ENCODE data around the gene SNX13.

SNX13 gene

GRCh38 chr7:17774716-17775288, 165.5 kb downstream of the SNX13 start:
- H3K79me2 ChIP-seq (ENCODE audit: control insufficient read depth, insufficient read depth, low read length, poor library complexity): no peaks in the 10 kb centered on the region
- no peak overlapping the region for H4K12ac ChIP-seq (ENCODE audit: low read depth, low read length)
- H3K14ac ChIP-seq (ENCODE audit: low read length): no peak overlapping the region
- no peaks in the 10 kb centered on the region for H3K36me3 ChIP-seq (ENCODE audit: control insufficient read depth in 1 of 2, insufficient read depth in 2 of 2, low read length in 2 of 2)
- no peak overlapping the region for H2AFZ ChIP-seq (ENCODE audit: insufficient read depth, low read length, poor library complexity)
- H3K9ac ChIP-seq (ENCODE audit: low read length): no peak overlapping the region
- H2BK5ac ChIP-seq (ENCODE audit: low read depth, low read length, poor library complexity): no peak overlapping the region
- WGBS (ENCODE audit: extremely low coverage, insufficient coverage, insufficient read length): no CpG with 5 or more reads among the region's 3 CpGs
- H3K79me1 ChIP-seq (ENCODE audit: low read length): no peaks in the 10 kb centered on the region
- H4K8ac ChIP-seq (ENCODE audit: low read depth, low read length): no peak overlapping the region
- no peaks in the 10 kb centered on the region for H3K4me1 ChIP-seq (ENCODE audit: control insufficient read depth in 1 of 2, insufficient read depth in 2 of 2, low read length in 2 of 2)
- no peak for DNase-seq
- no peaks in the 10 kb centered on the region for H3K9me3 ChIP-seq (ENCODE audit: insufficient read depth, low read depth, low read length)
- H2AK5ac ChIP-seq (ENCODE audit: low read length): no peak overlapping the region
- H3K18ac ChIP-seq (ENCODE audit: low read length): no peak overlapping the region
- H3K4me2 ChIP-seq (ENCODE audit: low read length): no peak overlapping the region
- H2BK12ac ChIP-seq (ENCODE audit: low read length): no peak overlapping the region
- no peaks in the 10 kb centered on the region for H3K27me3 ChIP-seq (ENCODE audit: insufficient read depth, low read length)
- no peak overlapping the region for H4K91ac ChIP-seq (ENCODE audit: low read depth, low read length)
- no peak overlapping the region for H3K4ac ChIP-seq (ENCODE audit: low read depth, low read length)
- no peak overlapping the region for H2BK120ac ChIP-seq (ENCODE audit: insufficient read depth, low read length, poor library complexity)
- H3K23ac ChIP-seq (ENCODE audit: low read length): no peak overlapping the region
- no peak overlapping the region for H3K4me3 ChIP-seq (ENCODE audit: low read depth, low read length)
- H3K27ac ChIP-seq (ENCODE audit: low read depth, low read length): no peak overlapping the region

- Histone ChIP-seq H4K91ac (ENCODE audit: low read depth, low read length) (no peak overlapping the region), H3K79me1 (ENCODE audit: low read length) (no peaks in the 10 kb centered on the region), H3K27ac (ENCODE audit: low read depth, low read length) (no peak overlapping the region), H2BK12ac (ENCODE audit: low read length) (no peak overlapping the region), H3K9ac (ENCODE audit: low read length) (no peak overlapping the region), H2AFZ (ENCODE audit: insufficient read depth, low read length, poor library complexity) (no peak overlapping the region), H2AK5ac (ENCODE audit: low read length) (no peak overlapping the region), H3K36me3 (ENCODE audit: control insufficient read depth in 1 of 2, insufficient read depth in 2 of 2, low read length in 2 of 2) (no peaks in the 10 kb centered on the region), H3K4me3 (ENCODE audit: low read depth, low read length) (no peak overlapping the region), H2BK120ac (ENCODE audit: insufficient read depth, low read length, poor library complexity) (no peak overlapping the region), H3K18ac (ENCODE audit: low read length) (no peak overlapping the region), H3K27me3 (ENCODE audit: insufficient read depth, low read length) (no peaks in the 10 kb centered on the region), H3K23ac (ENCODE audit: low read length) (no peak overlapping the region), H3K14ac (ENCODE audit: low read length) (no peak overlapping the region), H3K79me2 (ENCODE audit: control insufficient read depth, insufficient read depth, low read length, poor library complexity) (no peaks in the 10 kb centered on the region), H3K4ac (ENCODE audit: low read depth, low read length) (no peak overlapping the region), H3K9me3 (ENCODE audit: insufficient read depth, low read depth, low read length) (no peaks in the 10 kb centered on the region), H4K8ac (ENCODE audit: low read depth, low read length) (no peak overlapping the region), H3K4me2 (ENCODE audit: low read length) (no peak overlapping the region), H4K12ac (ENCODE audit: low read depth, low read length) (no peak overlapping the region), H2BK5ac (ENCODE audit: low read depth, low read length, poor library complexity) (no peak overlapping the region), H3K4me1 (ENCODE audit: control insufficient read depth in 1 of 2, insufficient read depth in 2 of 2, low read length in 2 of 2) (no peaks in the 10 kb centered on the region)
- peak in 1 of 2 donors; percentile 6 for DNase-seq
- WGBS (ENCODE audit: extremely low coverage, insufficient coverage, insufficient read length): no CpG with 5 or more reads among the region's 2 CpGs
Observed at GRCh38 chr7:17774248-17774647, 166.0 kb downstream of the SNX13 start.

GRCh38 chr7:17773289-17773626, 167.0 kb downstream of the SNX13 start:
- no peak overlapping the region for H2BK5ac ChIP-seq (ENCODE audit: low read depth, low read length, poor library complexity)
- no peaks in the 10 kb centered on the region for H3K36me3 ChIP-seq (ENCODE audit: control insufficient read depth in 1 of 2, insufficient read depth in 2 of 2, low read length in 2 of 2)
- no peak overlapping the region for H3K18ac ChIP-seq (ENCODE audit: low read length)
- H4K91ac ChIP-seq (ENCODE audit: low read depth, low read length): no peak overlapping the region
- H4K12ac ChIP-seq (ENCODE audit: low read depth, low read length): no peak overlapping the region
- no peak overlapping the region for H2AFZ ChIP-seq (ENCODE audit: insufficient read depth, low read length, poor library complexity)
- no peak overlapping the region for H3K4me2 ChIP-seq (ENCODE audit: low read length)
- no peak overlapping the region for H4K8ac ChIP-seq (ENCODE audit: low read depth, low read length)
- no peaks in the 10 kb centered on the region for H3K79me1 ChIP-seq (ENCODE audit: low read length)
- H2BK120ac ChIP-seq (ENCODE audit: insufficient read depth, low read length, poor library complexity): no peak overlapping the region
- H3K9me3 ChIP-seq (ENCODE audit: insufficient read depth, low read depth, low read length): no peaks in the 10 kb centered on the region
- no peak overlapping the region for H2BK12ac ChIP-seq (ENCODE audit: low read length)
- H3K23ac ChIP-seq (ENCODE audit: low read length): no peak overlapping the region
- no CpG with 5 or more reads among the region's 4 CpGs for WGBS (ENCODE audit: extremely low coverage, insufficient coverage, insufficient read length)
- no peak overlapping the region for H3K4ac ChIP-seq (ENCODE audit: low read depth, low read length)
- no peak overlapping the region for H3K27ac ChIP-seq (ENCODE audit: low read depth, low read length)
- no peaks in the 10 kb centered on the region for H3K79me2 ChIP-seq (ENCODE audit: control insufficient read depth, insufficient read depth, low read length, poor library complexity)
- no peak overlapping the region for H2AK5ac ChIP-seq (ENCODE audit: low read length)
- DNase-seq: peak; percentile 34 to 55
- H3K27me3 ChIP-seq (ENCODE audit: insufficient read depth, low read length): no peaks in the 10 kb centered on the region
- no peaks in the 10 kb centered on the region for H3K4me1 ChIP-seq (ENCODE audit: control insufficient read depth in 1 of 2, insufficient read depth in 2 of 2, low read length in 2 of 2)
- no peak overlapping the region for H3K4me3 ChIP-seq (ENCODE audit: low read depth, low read length)
- no peak overlapping the region for H3K14ac ChIP-seq (ENCODE audit: low read length)
- H3K9ac ChIP-seq (ENCODE audit: low read length): no peak overlapping the region

DNA sequence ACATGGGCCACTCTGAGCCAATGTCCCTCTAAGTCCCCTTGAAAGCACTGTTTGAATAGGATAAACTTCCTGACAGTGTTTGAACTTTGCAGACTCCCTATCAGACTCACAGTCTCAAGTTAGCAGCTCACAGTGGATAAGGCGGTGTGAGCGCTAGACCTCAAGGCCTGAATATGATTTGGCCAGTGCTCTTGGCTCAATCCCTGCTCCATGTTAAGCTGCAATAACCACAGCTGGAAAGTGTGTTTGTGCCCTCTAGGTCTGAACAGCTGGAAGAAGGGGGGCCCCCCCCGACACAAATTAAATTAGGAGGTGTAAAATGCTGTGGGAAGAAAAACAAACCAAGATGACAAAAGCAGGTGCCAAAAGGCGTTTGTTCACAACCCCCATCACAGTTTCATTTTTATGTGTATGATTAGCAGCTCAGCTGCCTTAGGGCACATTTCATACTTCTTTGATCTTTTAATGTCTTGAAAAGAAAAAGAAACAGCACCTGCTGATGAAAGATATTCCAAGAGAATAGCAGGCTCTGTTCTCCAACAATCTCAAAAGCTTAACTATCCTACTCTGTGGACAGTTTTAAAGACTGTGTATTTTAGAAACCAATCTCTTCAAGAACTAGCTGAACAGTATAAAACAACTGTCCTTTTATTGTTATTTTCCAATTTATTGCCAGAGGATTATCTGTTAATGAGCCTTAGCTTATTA, 167.6 kb downstream of the SNX13 start:
- no peak overlapping the region for H2AK5ac ChIP-seq (ENCODE audit: low read length)
- H2BK5ac ChIP-seq (ENCODE audit: low read depth, low read length, poor library complexity): no peak overlapping the region
- no peak overlapping the region for H3K4me3 ChIP-seq (ENCODE audit: low read depth, low read length)
- no peaks in the 10 kb centered on the region for H3K36me3 ChIP-seq (ENCODE audit: control insufficient read depth in 1 of 2, insufficient read depth in 2 of 2, low read length in 2 of 2)
- WGBS (ENCODE audit: extremely low coverage, insufficient coverage, insufficient read length): no CpG with 5 or more reads among the region's 4 CpGs
- H3K23ac ChIP-seq (ENCODE audit: low read length): no peak overlapping the region
- peak overlapping the region; percentile 37 for H4K91ac ChIP-seq (ENCODE audit: low read depth, low read length)
- no peak overlapping the region for H4K12ac ChIP-seq (ENCODE audit: low read depth, low read length)
- no peak overlapping the region for H3K14ac ChIP-seq (ENCODE audit: low read length)
- H2BK120ac ChIP-seq (ENCODE audit: insufficient read depth, low read length, poor library complexity): no peak overlapping the region
- H3K79me2 ChIP-seq (ENCODE audit: control insufficient read depth, insufficient read depth, low read length, poor library complexity): no peaks in the 10 kb centered on the region
- H3K4ac ChIP-seq (ENCODE audit: low read depth, low read length): no peak overlapping the region
- DNase-seq: peak in 1 of 2 donors; percentile 16
- H3K27me3 ChIP-seq (ENCODE audit: insufficient read depth, low read length): no peaks in the 10 kb centered on the region
- H2AFZ ChIP-seq (ENCODE audit: insufficient read depth, low read length, poor library complexity): no peak overlapping the region
- H4K8ac ChIP-seq (ENCODE audit: low read depth, low read length): no peak overlapping the region
- H3K9me3 ChIP-seq (ENCODE audit: insufficient read depth, low read depth, low read length): no peaks in the 10 kb centered on the region
- no peaks in the 10 kb centered on the region for H3K79me1 ChIP-seq (ENCODE audit: low read length)
- no peak overlapping the region for H3K4me2 ChIP-seq (ENCODE audit: low read length)
- H3K9ac ChIP-seq (ENCODE audit: low read length): no peak overlapping the region
- H3K18ac ChIP-seq (ENCODE audit: low read length): no peak overlapping the region
- H3K27ac ChIP-seq (ENCODE audit: low read depth, low read length): no peak overlapping the region
- H2BK12ac ChIP-seq (ENCODE audit: low read length): no peak overlapping the region
- no peaks in the 10 kb centered on the region for H3K4me1 ChIP-seq (ENCODE audit: control insufficient read depth in 1 of 2, insufficient read depth in 2 of 2, low read length in 2 of 2)

Measured in trophoblast cell (in vitro differentiated cells and primary cell).